Motor neuron (in vitro differentiated cells): ENCODE measurements around the gene GCK. TPM values are rescaled to one million over a fixed set of nuclear protein-coding genes. Genes with fewer than 3 reads are reported as not detected.
"Not testable (repeated sequence)": the region's sequence is repeated elsewhere in the genome, so short reads cannot be mapped to it uniquely, and the experiment has no call there.

Source experiments
- ATAC-seq, 8 experiments: fragments of 200-7000 bp; cut with Tn5 transposase; replicated peaks in 6 of 8; 2 replicates each; pipeline ENCODE4 v1.8.0; 2021; ENCODE audit warnings: mild to moderate bottlenecking in 8 of 8, moderate library complexity in 8 of 8
- H3K27ac ChIP-seq, 2 donors: fragments of 250-450 bp; sonication (Bioruptor Pico); 2 replicates each; pipeline ENCODE4 v1.9.0; 2021; ENCODE audit warnings: antibody characterized with exemption in 2 of 2, mild to moderate bottlenecking in 2 of 2, moderate library complexity in 1 of 2
- H3K4me1 ChIP-seq, 2 donors: fragments of 250-450 bp; sonication (Bioruptor Pico); replicated peaks in 1 of 2; 2 replicates each; pipeline ENCODE4 v1.6.1; 2021; ENCODE audit warnings: antibody characterized with exemption in 2 of 2, mild to moderate bottlenecking in 2 of 2, moderate library complexity in 1 of 2
- H3K4me3 ChIP-seq, 5 donors: fragments of 250-450 bp; sonication (Bioruptor Pico); 2 replicates each; pipeline ENCODE4 v1.9.0; 2021; ENCODE audit warnings: antibody characterized with exemption in 5 of 5, mild to moderate bottlenecking in 5 of 5, moderate library complexity in 4 of 5
- WGBS, 10 experiments: fragments of 450-650 bp; shearing (Covaris generic); methylation state at CpG; one replicate each; pipeline ENCODE4 v1.0.0; 2022; 5-methylcytosine and 5-hydroxymethylcytosine counted together
- in situ Hi-C, 9 experiments: fragments of 400-800 bp; cut with MboI; loops; one replicate each; pipeline ENCODE4 v1.15.0; 2021; ENCODE audit warnings: low sequenced_read_pairs in 9 of 9, low pct_unique_long_range_greater_than_20kb in 2 of 9; ENCODE audit not compliant: unreplicated experiment in 9 of 9
- total RNA-seq, 8 experiments: library from RNA; unstranded; fragments of 300-600 nt; gene quantifications; 2 replicates each; pipeline versions ENCODE4 v1.2.3 to v1.2.4, GENCODE V29; 2022

Gene GCK
- total RNA-seq, 8 experiments from 2014 or later: 0.31 to 5.1 (median 2.5) TPM

DNA sequence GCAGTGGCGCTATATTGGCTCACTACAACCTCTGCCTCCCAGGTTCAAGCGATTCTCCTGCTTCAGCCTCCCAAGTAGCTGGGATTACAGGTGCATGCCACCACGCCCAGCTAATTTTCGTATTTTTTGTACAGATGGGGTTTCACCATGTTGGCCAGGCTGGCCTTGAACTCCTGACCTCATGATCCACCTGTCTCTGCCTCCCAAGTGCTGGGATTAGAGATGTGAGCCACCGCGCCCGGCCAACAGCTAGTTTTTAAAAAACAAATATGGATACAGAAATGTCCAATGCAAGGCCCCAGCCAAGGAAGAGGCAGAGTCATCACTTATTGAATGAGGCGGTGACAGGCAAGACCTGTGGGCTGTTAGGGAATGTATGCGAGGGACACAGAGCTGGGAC lies 17.3 kb downstream of the GCK start:
- 53 to 100% (median 95%) methylated on average over 1 to 9 of the region's 9 CpGs; no CpG with 5 or more reads in 1 of the 10 experiments for WGBS, 10 experiments
- H3K4me1 ChIP-seq, H3K4me3 ChIP-seq, ATAC-seq, in situ Hi-C loops, H3K27ac ChIP-seq: not testable (repeated sequence)

- no peak overlapping the region for H3K4me3 ChIP-seq
- in situ Hi-C loops: no loop called here
- no peak overlapping the region for H3K27ac ChIP-seq
- no peak for ATAC-seq
- no peaks in the 10 kb centered on the region for H3K4me1 ChIP-seq
Observed at GRCh38 chr7:44167920-44168319, 21.3 kb downstream of the GCK start.

DNA sequence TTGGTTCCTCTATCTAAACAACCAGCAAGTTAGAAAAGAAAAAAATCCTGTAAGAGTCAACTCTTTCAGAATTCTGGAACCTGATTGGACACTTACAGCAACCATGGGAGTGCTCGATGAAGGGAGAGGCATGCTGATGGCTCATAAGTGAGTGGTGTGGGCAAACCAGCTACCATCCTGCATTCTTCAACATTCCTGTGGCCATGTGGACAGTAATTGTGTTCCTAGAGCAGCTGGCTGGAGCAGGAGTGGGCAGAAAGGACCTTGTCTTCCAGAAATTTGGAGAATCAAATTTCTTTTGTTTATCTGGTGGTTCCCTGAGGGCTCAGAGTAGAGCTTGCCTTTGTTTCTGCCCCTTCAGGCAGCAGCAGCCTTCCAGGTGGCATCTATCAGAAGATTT lies 25.6 kb downstream of the GCK start:
- Histone ChIP-seq H3K4me3 (no peak overlapping the region), H3K4me1 (no peaks in the 10 kb centered on the region), H3K27ac (no peak overlapping the region)
- in situ Hi-C loops: no loop called here
- 11 to 86% (median 27%) methylated on average over 1 of the region's 1 CpG; no CpG with 5 or more reads in 5 of the 10 experiments for WGBS, 10 experiments
- peak in 6 of 8 experiments; percentile 35 to 95 (median 44) for ATAC-seq

DNA sequence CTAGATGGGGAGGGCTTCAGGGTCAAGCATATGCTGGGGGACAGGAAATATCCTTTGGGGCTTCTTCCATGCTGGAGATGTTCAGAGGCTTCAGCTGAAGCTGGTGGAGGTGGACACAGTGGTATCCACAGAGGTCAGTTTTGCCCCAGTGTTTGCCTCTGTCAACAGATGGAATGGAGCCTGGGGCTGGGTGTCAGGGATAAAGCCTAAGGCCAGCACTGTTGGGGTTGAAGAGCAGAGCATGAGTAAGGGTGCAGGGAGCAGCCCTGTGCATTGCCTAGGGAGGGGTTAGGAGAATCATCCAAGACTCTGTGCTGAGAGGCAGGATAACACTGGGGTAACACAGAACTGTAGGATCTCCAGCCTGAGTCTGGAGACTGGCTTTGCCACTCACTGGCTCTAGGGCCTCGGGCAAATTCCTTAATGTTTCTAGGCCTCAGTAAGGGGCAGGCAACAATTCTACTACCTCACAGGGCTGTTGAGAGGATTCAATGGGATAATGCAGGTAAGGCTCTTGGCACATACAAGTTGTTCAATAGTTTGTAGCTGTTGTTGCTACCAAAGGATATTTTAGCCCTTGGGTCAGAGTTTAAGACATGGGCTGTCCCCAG lies 26.3 kb downstream of the GCK start:
- in situ Hi-C loops: no loop called here
- H3K4me3 ChIP-seq: no peak overlapping the region
- no peaks in the 10 kb centered on the region for H3K4me1 ChIP-seq
- WGBS, 10 experiments: 50% methylated on average over 1 of the region's 1 CpG; no CpG with 5 or more reads in 9 of the 10 experiments
- no peak overlapping the region for H3K27ac ChIP-seq
- peak in 1 of 8 experiments; percentile 17 for ATAC-seq

DNA sequence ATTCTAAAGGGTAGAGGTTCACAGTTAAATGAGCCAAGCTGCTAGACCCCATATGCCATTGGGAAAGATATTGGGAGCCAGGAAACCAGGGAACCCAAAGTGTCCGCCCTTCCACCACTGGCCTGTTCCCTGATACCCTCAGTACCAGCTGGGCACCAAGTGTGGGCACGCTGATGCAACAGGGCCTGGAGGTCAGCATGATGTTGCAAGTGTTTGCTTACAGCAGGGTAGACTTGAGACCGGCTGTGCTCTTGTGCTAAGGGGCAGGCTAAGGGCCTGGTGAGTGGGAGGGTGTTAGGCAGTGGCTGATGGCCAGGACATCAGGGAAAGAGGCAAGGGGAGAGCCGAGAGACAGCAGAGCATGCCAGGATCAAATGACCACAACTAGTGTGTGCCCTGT lies 27.1 kb downstream of the GCK start:
- no peak for ATAC-seq
- no peaks in the 10 kb centered on the region for H3K4me1 ChIP-seq
- H3K4me3 ChIP-seq: no peak overlapping the region
- H3K27ac ChIP-seq: no peak overlapping the region
- 60 to 100% (median 90%) methylated on average over 1 to 2 of the region's 4 CpGs; no CpG with 5 or more reads in 5 of the 10 experiments for WGBS, 10 experiments
- in situ Hi-C loops: no loop called here

- Histone ChIP-seq H3K4me1 (no peaks in the 10 kb centered on the region), H3K4me3 (no peak overlapping the region), H3K27ac (no peak overlapping the region)
- in situ Hi-C loops: no loop called here
- no peak for ATAC-seq
- 100% methylated on average over 1 to 2 of the region's 2 CpGs; no CpG with 5 or more reads in 6 of the 10 experiments for WGBS, 10 experiments
Observed at GRCh38 chr7:44161371-44161770, 27.9 kb downstream of the GCK start.

- 72 to 100% (median 80%) methylated on average over 2 to 4 of the region's 5 CpGs; no CpG with 5 or more reads in 5 of the 10 experiments for WGBS, 10 experiments
- no peak overlapping the region for H3K4me3 ChIP-seq
- no peak overlapping the region for H3K27ac ChIP-seq
- no peaks in the 10 kb centered on the region for H3K4me1 ChIP-seq
- no peak for ATAC-seq
- in situ Hi-C loops: no loop called here
Observed at GRCh38 chr7:44159824-44160630, 29.2 kb downstream of the GCK start.

GRCh38 chr7:44158873-44159631 lies 30.2 kb downstream of the GCK start:
- Histone ChIP-seq H3K4me3 (no peak overlapping the region), H3K4me1 (no peaks in the 10 kb centered on the region), H3K27ac (no peak overlapping the region)
- in situ Hi-C loops: no loop called here
- ATAC-seq: peak in 1 of 8 experiments; percentile 11
- WGBS, 10 experiments: 63 to 92% (median 80%) methylated on average over 3 to 6 of the region's 12 CpGs; no CpG with 5 or more reads in 6 of the 10 experiments

GRCh38 chr7:44158096-44158872 lies 31.0 kb downstream of the GCK start:
- in situ Hi-C loops: no loop called here
- ATAC-seq: peak in 6 of 8 experiments; percentile 13 to 88 (median 48)
- Histone ChIP-seq H3K4me1 (no peaks in the 10 kb centered on the region), H3K4me3 (no peak overlapping the region), H3K27ac (no peak overlapping the region)
- 50 to 90% (median 57%) methylated on average over 1 to 3 of the region's 10 CpGs; no CpG with 5 or more reads in 7 of the 10 experiments for WGBS, 10 experiments

GRCh38 chr7:44157116-44158080 lies 31.8 kb downstream of the GCK start:
- H3K4me3 ChIP-seq: no peak overlapping the region
- peak in 1 of 8 experiments; percentile 8 for ATAC-seq
- 56 to 100% (median 67%) methylated on average over 1 to 5 of the region's 15 CpGs; no CpG with 5 or more reads in 3 of the 10 experiments for WGBS, 10 experiments
- H3K27ac ChIP-seq: no peak overlapping the region
- in situ Hi-C loops: no loop called here
- H3K4me1 ChIP-seq: no peaks in the 10 kb centered on the region

DNA sequence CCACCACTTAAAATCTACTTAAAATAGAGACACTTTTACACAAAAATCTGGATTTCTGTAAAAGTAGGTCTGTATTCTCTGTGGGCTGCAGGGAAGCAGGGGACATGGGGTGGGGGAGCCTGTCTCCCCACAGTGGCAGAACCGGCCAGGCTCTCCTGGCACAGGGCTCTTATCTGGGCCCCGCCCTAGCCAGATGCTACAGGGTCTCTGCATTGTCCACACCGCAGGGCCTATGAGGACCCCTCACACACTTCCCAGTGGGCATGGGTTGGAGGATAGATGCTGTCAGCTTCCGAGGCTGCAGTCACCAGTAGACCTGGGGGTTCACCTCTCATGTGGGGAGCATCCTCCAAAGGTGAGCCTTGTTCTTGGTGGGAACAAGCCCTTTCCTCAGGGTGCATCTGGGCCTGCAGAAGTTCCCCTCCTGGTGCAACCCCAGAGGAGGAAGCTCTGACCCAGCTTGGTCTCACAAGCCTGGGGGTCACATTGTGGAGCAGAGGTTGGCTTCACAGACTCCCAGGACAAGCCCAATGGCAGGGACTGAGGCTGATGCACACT lies 32.7 kb downstream of the GCK start:
- ATAC-seq: no peak
- WGBS, 10 experiments: 100% methylated on average over 1 of the region's 4 CpGs; no CpG with 5 or more reads in 9 of the 10 experiments
- in situ Hi-C loops: no loop called here
- Histone ChIP-seq H3K4me3 (no peak overlapping the region), H3K4me1 (no peaks in the 10 kb centered on the region), H3K27ac (no peak overlapping the region)
